ENCODE measurements around the gene CHKA.

Gene CHKA

GRCh38 chr11:68142441-68143309 is 21.5 kb upstream of the CHKA start:
- no peak for DNase-seq

- DNase-seq, result no peak
These were observed 20.8 kb upstream of the CHKA start for GRCh38 chr11:68142028-68142412.

- no peak for DNase-seq
These were observed 20.2 kb upstream of the CHKA start for GRCh38 chr11:68141246-68142027.

- DNase-seq, result peak; percentile 23
These were observed 19.5 kb upstream of the CHKA start for GRCh38 chr11:68140496-68141245.

- DNase-seq, result no peak
These were observed 17.0 kb upstream of the CHKA start for GRCh38 chr11:68138237-68138636.

- no peak for DNase-seq
These were observed 16.6 kb upstream of the CHKA start for GRCh38 chr11:68137833-68138232.

GRCh38 chr11:68136866-68137265 is 15.7 kb upstream of the CHKA start:
- no peak for DNase-seq

GRCh38 chr11:68135161-68135560 is 14.0 kb upstream of the CHKA start:
- DNase-seq, result no peak

GRCh38 chr11:68133761-68134160 is 12.6 kb upstream of the CHKA start:
- DNase-seq, result no peak

GRCh38 chr11:68130121-68130520 is 8.9 kb upstream of the CHKA start:
- DNase-seq, result no peak

- no peak for DNase-seq
These were observed 7.6 kb upstream of the CHKA start for GRCh38 chr11:68128682-68129327.

- DNase-seq, result no peak
These were observed 6.8 kb upstream of the CHKA start for GRCh38 chr11:68127714-68128681.

- DNase-seq, result no peak
These were observed 4.0 kb upstream of the CHKA start for GRCh38 chr11:68125164-68125563.

- no peak for DNase-seq
These were observed 1.9 kb upstream of the CHKA start for GRCh38 chr11:68122936-68123539.

- peak; percentile 7 for DNase-seq
These were observed 718 bp downstream of the CHKA start for GRCh38 chr11:68120273-68121066.

GRCh38 chr11:68118706-68119448 is 2.3 kb downstream of the CHKA start:
- DNase-seq, result no peak

- DNase-seq, result no peak
These were observed 3.2 kb downstream of the CHKA start for GRCh38 chr11:68117853-68118470.

GRCh38 chr11:68116974-68117373 is 4.2 kb downstream of the CHKA start:
- DNase-seq, result no peak

GRCh38 chr11:68116126-68116525 is 5.1 kb downstream of the CHKA start:
- no peak for DNase-seq

Data from NCI-H2171 (cell line).